Measurements from ENCODE around the gene RCAN2.
"Not testable (repeated sequence)": the region's sequence is repeated elsewhere in the genome, so short reads cannot be mapped to it uniquely, and the experiment has no call there.

The RCAN2 gene

GRCh38 chr6:46338131-46338530, 153.1 kb downstream of the RCAN2 start:
- no peak for DNase-seq (ENCODE audit: low read depth in 2 of 2)

GRCh38 chr6:46334442-46334841, 156.8 kb downstream of the RCAN2 start:
- DNase-seq (ENCODE audit: low read depth in 2 of 2): no peak

GRCh38 chr6:46333481-46333880, 157.8 kb downstream of the RCAN2 start:
- no peak for DNase-seq (ENCODE audit: low read depth in 2 of 2)

GRCh38 chr6:46332448-46332847, 158.8 kb downstream of the RCAN2 start:
- DNase-seq (ENCODE audit: low read depth in 2 of 2): not testable (repeated sequence)

GRCh38 chr6:46331461-46331860, 159.8 kb downstream of the RCAN2 start:
- DNase-seq (ENCODE audit: low read depth in 2 of 2): no peak

GRCh38 chr6:46329568-46329967, 161.7 kb downstream of the RCAN2 start:
- no peak for DNase-seq (ENCODE audit: low read depth in 2 of 2)

GRCh38 chr6:46327779-46328178, 163.5 kb downstream of the RCAN2 start:
- no peak for DNase-seq (ENCODE audit: low read depth in 2 of 2)

- no peak for DNase-seq (ENCODE audit: low read depth in 2 of 2)
Observed at GRCh38 chr6:46325561-46326530, 165.4 kb downstream of the RCAN2 start.

GRCh38 chr6:46324706-46325105, 166.5 kb downstream of the RCAN2 start:
- no peak for DNase-seq (ENCODE audit: low read depth in 2 of 2)

- DNase-seq (ENCODE audit: low read depth in 2 of 2): no peak
Observed at GRCh38 chr6:46323966-46324622, 167.2 kb downstream of the RCAN2 start.

GRCh38 chr6:46323312-46323965, 167.8 kb downstream of the RCAN2 start:
- no peak for DNase-seq (ENCODE audit: low read depth in 2 of 2)

- no peak for DNase-seq (ENCODE audit: low read depth in 2 of 2)
Observed at GRCh38 chr6:46320505-46320904, 170.7 kb downstream of the RCAN2 start.

GRCh38 chr6:46315589-46315988, 175.7 kb downstream of the RCAN2 start:
- DNase-seq (ENCODE audit: low read depth in 2 of 2): no peak

GRCh38 chr6:46312654-46313053, 178.6 kb downstream of the RCAN2 start:
- no peak for DNase-seq (ENCODE audit: low read depth in 2 of 2)

GRCh38 chr6:46310196-46310595, 181.1 kb downstream of the RCAN2 start:
- no peak for DNase-seq (ENCODE audit: low read depth in 2 of 2)

- DNase-seq (ENCODE audit: low read depth in 2 of 2): no peak
Observed at GRCh38 chr6:46306431-46306830, 184.8 kb downstream of the RCAN2 start.

- DNase-seq (ENCODE audit: low read depth in 2 of 2): no peak
Observed at GRCh38 chr6:46305833-46306232, 185.4 kb downstream of the RCAN2 start.

GRCh38 chr6:46305236-46305635, 186.0 kb downstream of the RCAN2 start:
- DNase-seq (ENCODE audit: low read depth in 2 of 2): no peak

- no peak for DNase-seq (ENCODE audit: low read depth in 2 of 2)
Observed at GRCh38 chr6:46302816-46303215, 188.4 kb downstream of the RCAN2 start.

- no peak for DNase-seq (ENCODE audit: low read depth in 2 of 2)
Observed at GRCh38 chr6:46302176-46302575, 189.1 kb downstream of the RCAN2 start.

GRCh38 chr6:46299253-46299652, 192.0 kb downstream of the RCAN2 start:
- no peak for DNase-seq (ENCODE audit: low read depth in 2 of 2)

GRCh38 chr6:46296586-46296985, 194.7 kb downstream of the RCAN2 start:
- no peak for DNase-seq (ENCODE audit: low read depth in 2 of 2)

All from stimulated activated CD4-positive, alpha-beta T cell treated with anti-CD3 and anti-CD28 coated beads, Interleukin-1b, Interleukin-23, amount 100 ng/mL, for 4 hours (primary cell).